HepG2 (cell line): ENCODE results near the gene CDH12. TPM values are rescaled to one million over a fixed set of nuclear protein-coding genes. Genes with fewer than 3 reads are reported as not detected.

Experiments
- ATAC-seq: fragments of 200-7000 bp; cut with Tn5 transposase; 3 replicates; pipeline ENCODE4 v1.9.1; 2020; ENCODE audit warnings: mild to moderate bottlenecking, moderate library complexity
- BruUV-seq: library from RNA; stranded (reverse); fragments of 400-500 nt; replicated peaks from 2 replicates; lab custom pipeline; 2021; lab: Mats Ljungman, UMichigan
- CTCF ChIA-PET: fragments of 300-600 bp; formaldehyde crosslinking; extraction: SDS; loops from one replicate; lab custom pipeline; 2021; ENCODE audit warnings: low total read pairs, inconsistent platforms, low intra/inter-chr PET ratio; lab: Yijun Ruan, JAX
- POLR2A ChIA-PET: fragments of 350-600 bp; sonication (Branson Sonifier 250); formaldehyde crosslinking; loops from one replicate; lab custom pipeline; 2020; ENCODE audit warnings: antibody characterized with exemption, inconsistent platforms; lab: Yijun Ruan, JAX
- DNase-seq: peaks from one replicate; pipeline ENCODE4 v3.0.0-alpha.2; 2015; ENCODE audit warnings: low spot score
- FAIRE-seq: peaks from 3 replicates; lab custom pipeline; 2011; peaks lifted over from hg19 to GRCh38; lab: Jason Lieb, UNC
- H2AFZ ChIP-seq: one replicate; pipeline ENCODE4 v1.6.1; 2011; ENCODE audit warnings: low read length, inconsistent platforms
- H3K27ac ChIP-seq: fragments of 300-600 bp; 3 replicates; pipeline ENCODE4 v1.8.0; 2011; ENCODE audit warnings: mixed run types, mild to moderate bottlenecking, mixed read lengths, low read length, inconsistent platforms; ENCODE audit not compliant: insufficient read depth; ENCODE audit errors: extremely low read length
- H3K27me3 ChIP-seq, 2 experiments: fragments of 200-600 bp in 1 of 2; 2 replicates in 1 of 2; 3 replicates in 1 of 2; pipeline versions ENCODE4 v1.6.0 to v1.8.0; 2011; ENCODE audit warnings: low read length in 2 of 2, mild to moderate bottlenecking in 2 of 2, moderate library complexity in 2 of 2, inconsistent platforms in 1 of 2; ENCODE audit not compliant: insufficient read depth in 2 of 2, control insufficient read depth in 1 of 2
- H3K36me3 ChIP-seq, 2 experiments: fragments of 200-600 bp in 1 of 2; replicated peaks in 1 of 2; 2 replicates in 1 of 2; 3 replicates in 1 of 2; pipeline versions ENCODE4 v1.5.1 to v1.8.0; 2011; ENCODE audit warnings: low read length in 2 of 2, inconsistent platforms in 1 of 2; ENCODE audit not compliant: insufficient read depth in 2 of 2, control insufficient read depth in 1 of 2
- H3K4me1 ChIP-seq: 2 replicates; pipeline ENCODE4 v1.5.1; 2012; ENCODE audit warnings: low read length, inconsistent platforms; ENCODE audit not compliant: insufficient read depth
- H3K4me2 ChIP-seq: 2 replicates; pipeline ENCODE4 v1.6.0; 2011; ENCODE audit warnings: low read depth, low read length, inconsistent platforms
- H3K4me3 ChIP-seq, 3 experiments: fragments of 200-600 bp in 1 of 3; sonication (generic), shearing (Covaris generic) in 1 of 3; replicated peaks in 1 of 3; 2 replicates each; pipeline ENCODE4 v1.5.1; 2011 to 2016; ENCODE audit warnings: low read length in 3 of 3, inconsistent platforms in 2 of 3, low read depth in 2 of 3, mild to moderate bottlenecking in 2 of 3, control low read depth in 1 of 3, mixed read lengths in 1 of 3; ENCODE audit not compliant: insufficient read depth in 1 of 3
- H3K79me2 ChIP-seq: one replicate; pipeline ENCODE4 v1.6.1; 2011; ENCODE audit warnings: low read length, inconsistent platforms; ENCODE audit not compliant: insufficient read depth
- H3K9ac ChIP-seq: 2 replicates; pipeline ENCODE4 v1.6.0; 2011; ENCODE audit warnings: mild to moderate bottlenecking, low read depth, low read length, inconsistent platforms; ENCODE audit not compliant: insufficient read depth
- H3K9me3 ChIP-seq: 2 replicates; pipeline ENCODE4 v1.5.1; 2012; ENCODE audit warnings: mild to moderate bottlenecking, low read length
- H4K20me1 ChIP-seq: 2 replicates; pipeline ENCODE4 v1.6.0; 2011; ENCODE audit warnings: inconsistent platforms, mild to moderate bottlenecking, low read length, moderate library complexity; ENCODE audit not compliant: insufficient read depth
- KIAA2018 ChIP-seq: sonication (generic); formaldehyde crosslinking; IDR thresholded peaks from 2 replicates; pipeline ENCODE4 v1.5.0; 2020; ENCODE audit warnings: mild to moderate bottlenecking, missing genetic modification reagents, borderline replicate concordance
- MIXL1 ChIP-seq: IDR thresholded peaks from 2 replicates; pipeline ENCODE4 v1.6.1; 2016
- MXD4 ChIP-seq: IDR thresholded peaks from 2 replicates; pipeline ENCODE4 v1.6.1; 2016; ENCODE audit warnings: mild to moderate bottlenecking, missing biosample characterization, missing genetic modification reagents
- NFYB ChIP-seq: sonication (generic); formaldehyde crosslinking; IDR thresholded peaks from 2 replicates; pipeline ENCODE4 v1.4.0; 2020; ENCODE audit warnings: missing genetic modification reagents
- RELA ChIP-seq: sonication (generic); formaldehyde crosslinking; IDR thresholded peaks from 2 replicates; pipeline ENCODE4 v1.4.0; 2020; ENCODE audit warnings: missing genetic modification reagents
- REST ChIP-seq, 2 experiments: IDR thresholded peaks; 2 replicates each; pipeline ENCODE4 v1.6.1; 2011 to 2012; ENCODE audit warnings: low read length in 2 of 2, borderline replicate concordance in 1 of 2, low read depth in 1 of 2, mild to moderate bottlenecking in 1 of 2, moderate library complexity in 1 of 2
- TFDP2 ChIP-seq: sonication (generic); formaldehyde crosslinking; IDR thresholded peaks from 2 replicates; pipeline ENCODE4 v1.4.0; 2020; ENCODE audit warnings: missing genetic modification reagents
- ZBTB2 ChIP-seq: sonication (generic); formaldehyde crosslinking; IDR thresholded peaks from 2 replicates; pipeline ENCODE4 v1.8.0; 2022; ENCODE audit warnings: low read depth, missing genetic modification reagents
- ZSCAN29 ChIP-seq: sonication (generic); formaldehyde crosslinking; conservative IDR thresholded peaks from 2 replicates; pipeline ENCODE4 v1.4.0; 2020; ENCODE audit warnings: mild to moderate bottlenecking, missing genetic modification reagents
- WGBS: methylation state at CpG from one replicate; pipeline ENCODE4 v1.1.6; 2017; ENCODE audit warnings: low lambda C conversion rate; 5-methylcytosine and 5-hydroxymethylcytosine counted together
- in situ Hi-C: cut with HindIII; loops from 2 replicates; pipeline ENCODE4 v1.10.0; 2017; ENCODE audit warnings: low pct_unique_long_range_greater_than_20kb; ENCODE audit not compliant: extremely low pct_ligation_motif_present
- intact Hi-C: fragments of 100-400 bp; cut with micrococcal nuclease; formaldehyde crosslinking; loops from one replicate; pipeline ENCODE4 v1.10.0; 2022; ENCODE audit not compliant: unreplicated experiment
- polyA plus RNA-seq, 8 experiments: library from polyadenylated mRNA; depleted of rRNA in 3 of 8; stranded (reverse) in 7 of 8; unstranded in 1 of 8; fragments of >200 nt; fragmentation: Illumina TruSeq in 4 of 8; extraction: Trizol in 4 of 8; gene quantifications; 2 replicates each; pipeline versions ENCODE4 v1.2.1 to v1.2.3, GENCODE V29; 2011 to 2016; ENCODE audit warnings: low read depth in 4 of 8, missing spikeins in 1 of 8, mixed read lengths in 1 of 8; ENCODE audit not compliant: insufficient read depth in 1 of 8
- total RNA-seq, 5 experiments: library from RNA; depleted of rRNA; stranded (reverse); fragments of >200 nt; fragmentation: Illumina TruSeq; extraction: Trizol; gene quantifications; 2 replicates each; pipeline ENCODE4 v1.2.3, GENCODE V29; 2016; ENCODE audit warnings: low read depth in 1 of 5

Gene CDH12
- total and polyA plus RNA-seq, 2 of the 13 experiments (the other 11 are each of a cell fraction or from before 2014, with no cell fraction given), result not detected

GRCh38 chr5:21918451-21918850 is 934.7 kb downstream of the CDH12 start:
- Histone ChIP-seq H3K27me3 (no peaks in the 10 kb centered on the region), H3K4me1 (no peaks in the 10 kb centered on the region), H3K4me2 (no peak overlapping the region), H3K4me3 (no peak overlapping the region), H3K9me3 (no peaks in the 10 kb centered on the region), H3K27ac (no peak overlapping the region), H3K79me2 (no peaks in the 10 kb centered on the region), H3K36me3 (no peaks in the 10 kb centered on the region), H3K9ac (no peak overlapping the region), H2AFZ (no peak overlapping the region), H4K20me1 (no peaks in the 10 kb centered on the region)
- intact Hi-C loops, result loop anchor here (2.0 to 10.0 kb wide), 2 partner anchors 296 to 1226 kb away; no protein-coding TSS in a partner anchor
- FAIRE-seq (no peak), DNase-seq (no peak), ATAC-seq (no peak)
- WGBS, result 0% methylated on average over 2 of the region's 2 CpGs
- ChIA-PET POLR2A (no interaction called here), CTCF (no interaction called here)
- no TSS peak for BruUV-seq
- in situ Hi-C loops, result no loop called here
- no peak for TF ChIP-seq NFYB (CRISPR knock-in tag)
- no peak for TF ChIP-seq MIXL1 (CRISPR knock-in tag)
- no peak for TF ChIP-seq MXD4 (CRISPR knock-in tag)
- no peak for TF ChIP-seq TFDP2 (CRISPR knock-in tag)
- TF ChIP-seq REST (IDR thresholded peaks at IDR 0.05; ENCODE audit: borderline replicate concordance in 1 of 2, low read depth in 1 of 2, low read length in 2 of 2), result no peak
- no peak for TF ChIP-seq RELA
- TF ChIP-seq ZSCAN29 (CRISPR knock-in tag), result no peak
- TF ChIP-seq ZBTB2 (CRISPR knock-in tag), result no peak
- no peak for TF ChIP-seq KIAA2018 (CRISPR knock-in tag)
